ENCODE data around the gene EMB. TPM values are rescaled to one million over a fixed set of nuclear protein-coding genes. Genes with fewer than 3 reads are reported as not detected.
"Not testable (repeated sequence)": the region's sequence is repeated elsewhere in the genome, so short reads cannot be mapped to it uniquely, and the experiment has no call there.

The EMB gene
- polyA plus RNA-seq, 1 donor from 2014 or later = 10.8 TPM

DNA sequence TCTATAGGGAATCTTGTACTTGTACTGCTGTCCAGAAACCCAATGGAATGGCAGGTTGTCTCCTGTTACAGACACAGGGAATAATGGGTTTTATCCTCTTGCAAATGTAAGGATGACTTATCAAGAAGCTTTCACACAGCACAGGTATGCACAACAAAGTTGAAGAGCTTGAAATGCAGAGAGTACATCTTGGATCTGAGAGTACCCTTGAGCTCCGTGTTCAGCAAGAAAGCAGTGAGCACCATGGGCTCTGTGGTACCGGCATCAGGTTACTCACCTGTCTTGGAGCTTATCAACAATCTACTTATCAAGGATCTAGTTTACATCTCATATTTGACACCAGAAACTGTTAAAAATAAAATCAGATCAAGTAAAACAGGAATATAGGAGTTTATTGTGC is 22.0 kb upstream of the EMB start:
- no peak overlapping the region for H3K4me3 ChIP-seq (ENCODE audit: low read length)
- no peak overlapping the region for H3K9ac ChIP-seq (ENCODE audit: low read length)
- no peaks in the 10 kb centered on the region for H3F3A ChIP-seq (ENCODE audit: insufficient read depth, low read length, poor library complexity, severe bottlenecking)
- TF ChIP-seq SMC3 (conservative IDR thresholded peaks at IDR 0.05; ENCODE audit: poor library complexity) (no peak), EZH2 (IDR thresholded peaks at IDR 0.05; ENCODE audit: borderline replicate concordance, insufficient read depth, low read length, poor library complexity, severe bottlenecking) (no peak), MXI1 (conservative IDR thresholded peaks at IDR 0.05; ENCODE audit: poor library complexity, severe bottlenecking) (no peak), POLR2AphosphoS5 (IDR thresholded peaks at IDR 0.05) (no peak), RAD21 (conservative IDR thresholded peaks at IDR 0.05) (no peak), EP300 (conservative IDR thresholded peaks at IDR 0.05; ENCODE audit: poor library complexity, severe bottlenecking) (no peak), TAF1 (IDR thresholded peaks at IDR 0.05; ENCODE audit: low read depth) (no peak)
- TF ChIP-seq, protein P1, sequence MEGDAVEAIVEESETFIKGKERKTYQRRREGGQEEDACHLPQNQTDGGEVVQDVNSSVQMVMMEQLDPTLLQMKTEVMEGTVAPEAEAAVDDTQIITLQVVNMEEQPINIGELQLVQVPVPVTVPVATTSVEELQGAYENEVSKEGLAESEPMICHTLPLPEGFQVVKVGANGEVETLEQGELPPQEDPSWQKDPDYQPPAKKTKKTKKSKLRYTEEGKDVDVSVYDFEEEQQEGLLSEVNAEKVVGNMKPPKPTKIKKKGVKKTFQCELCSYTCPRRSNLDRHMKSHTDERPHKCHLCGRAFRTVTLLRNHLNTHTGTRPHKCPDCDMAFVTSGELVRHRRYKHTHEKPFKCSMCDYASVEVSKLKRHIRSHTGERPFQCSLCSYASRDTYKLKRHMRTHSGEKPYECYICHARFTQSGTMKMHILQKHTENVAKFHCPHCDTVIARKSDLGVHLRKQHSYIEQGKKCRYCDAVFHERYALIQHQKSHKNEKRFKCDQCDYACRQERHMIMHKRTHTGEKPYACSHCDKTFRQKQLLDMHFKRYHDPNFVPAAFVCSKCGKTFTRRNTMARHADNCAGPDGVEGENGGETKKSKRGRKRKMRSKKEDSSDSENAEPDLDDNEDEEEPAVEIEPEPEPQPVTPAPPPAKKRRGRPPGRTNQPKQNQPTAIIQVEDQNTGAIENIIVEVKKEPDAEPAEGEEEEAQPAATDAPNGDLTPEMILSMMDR (IDR thresholded peaks at IDR 0.05; ENCODE audit: poor library complexity, severe bottlenecking) = no peak
- TF ChIP-seq, protein P2, sequence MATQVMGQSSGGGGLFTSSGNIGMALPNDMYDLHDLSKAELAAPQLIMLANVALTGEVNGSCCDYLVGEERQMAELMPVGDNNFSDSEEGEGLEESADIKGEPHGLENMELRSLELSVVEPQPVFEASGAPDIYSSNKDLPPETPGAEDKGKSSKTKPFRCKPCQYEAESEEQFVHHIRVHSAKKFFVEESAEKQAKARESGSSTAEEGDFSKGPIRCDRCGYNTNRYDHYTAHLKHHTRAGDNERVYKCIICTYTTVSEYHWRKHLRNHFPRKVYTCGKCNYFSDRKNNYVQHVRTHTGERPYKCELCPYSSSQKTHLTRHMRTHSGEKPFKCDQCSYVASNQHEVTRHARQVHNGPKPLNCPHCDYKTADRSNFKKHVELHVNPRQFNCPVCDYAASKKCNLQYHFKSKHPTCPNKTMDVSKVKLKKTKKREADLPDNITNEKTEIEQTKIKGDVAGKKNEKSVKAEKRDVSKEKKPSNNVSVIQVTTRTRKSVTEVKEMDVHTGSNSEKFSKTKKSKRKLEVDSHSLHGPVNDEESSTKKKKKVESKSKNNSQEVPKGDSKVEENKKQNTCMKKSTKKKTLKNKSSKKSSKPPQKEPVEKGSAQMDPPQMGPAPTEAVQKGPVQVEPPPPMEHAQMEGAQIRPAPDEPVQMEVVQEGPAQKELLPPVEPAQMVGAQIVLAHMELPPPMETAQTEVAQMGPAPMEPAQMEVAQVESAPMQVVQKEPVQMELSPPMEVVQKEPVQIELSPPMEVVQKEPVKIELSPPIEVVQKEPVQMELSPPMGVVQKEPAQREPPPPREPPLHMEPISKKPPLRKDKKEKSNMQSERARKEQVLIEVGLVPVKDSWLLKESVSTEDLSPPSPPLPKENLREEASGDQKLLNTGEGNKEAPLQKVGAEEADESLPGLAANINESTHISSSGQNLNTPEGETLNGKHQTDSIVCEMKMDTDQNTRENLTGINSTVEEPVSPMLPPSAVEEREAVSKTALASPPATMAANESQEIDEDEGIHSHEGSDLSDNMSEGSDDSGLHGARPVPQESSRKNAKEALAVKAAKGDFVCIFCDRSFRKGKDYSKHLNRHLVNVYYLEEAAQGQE (IDR thresholded peaks at IDR 0.05; ENCODE audit: borderline replicate concordance) = no peak
- H2AFZ ChIP-seq (ENCODE audit: low read depth, low read length) = no peak overlapping the region
- H3K27me3 ChIP-seq (ENCODE audit: insufficient read depth, low read depth, low read length) = no peaks in the 10 kb centered on the region
- no peaks in the 10 kb centered on the region for H3K9me2 ChIP-seq (ENCODE audit: insufficient read depth, low read length)
- no peaks in the 10 kb centered on the region for H4K20me1 ChIP-seq (ENCODE audit: insufficient read depth)
- H3K4me2 ChIP-seq (ENCODE audit: low read length) = no peak overlapping the region
- H3K27ac ChIP-seq (ENCODE audit: low read length) = no peak overlapping the region
- H3K9me3 ChIP-seq (ENCODE audit: low read length) = no peaks in the 10 kb centered on the region
- no peaks in the 10 kb centered on the region for H3K79me2 ChIP-seq (replicated peaks; ENCODE audit: insufficient read depth, low read length)
- H3K36me3 ChIP-seq (ENCODE audit: insufficient read depth, low read length) = no peaks in the 10 kb centered on the region

DNA sequence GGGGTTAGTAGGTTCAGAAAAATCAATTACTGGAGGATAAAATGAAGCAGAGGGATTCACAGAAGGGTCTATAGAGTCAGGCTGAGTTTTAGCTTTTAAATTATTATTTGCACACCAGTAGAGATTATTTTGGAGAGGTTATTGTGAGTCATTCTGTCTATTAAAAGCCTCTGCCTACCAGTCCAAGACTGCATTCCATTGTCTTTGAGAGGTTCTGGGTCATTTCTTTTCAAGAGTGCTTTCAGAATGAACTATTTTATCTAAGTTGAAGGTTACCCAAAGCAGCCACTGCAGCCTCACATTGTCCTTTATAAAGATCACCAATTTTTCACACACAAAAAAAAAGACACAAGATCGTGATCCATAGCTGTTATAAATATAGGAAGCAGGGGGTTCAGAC is 21.5 kb upstream of the EMB start:
- H4K20me1 ChIP-seq (ENCODE audit: insufficient read depth); H3K4me2 ChIP-seq (ENCODE audit: low read length); H3K27ac ChIP-seq (ENCODE audit: low read length); H3K9me3 ChIP-seq (ENCODE audit: low read length); H3K27me3 ChIP-seq (ENCODE audit: insufficient read depth, low read depth, low read length); H3K9ac ChIP-seq (ENCODE audit: low read length); H3K9me2 ChIP-seq (ENCODE audit: insufficient read depth, low read length); H3K36me3 ChIP-seq (ENCODE audit: insufficient read depth, low read length); H3K4me3 ChIP-seq (ENCODE audit: low read length); H3F3A ChIP-seq (ENCODE audit: insufficient read depth, low read length, poor library complexity, severe bottlenecking); H3K79me2 ChIP-seq (replicated peaks; ENCODE audit: insufficient read depth, low read length); H2AFZ ChIP-seq (ENCODE audit: low read depth, low read length): not testable (repeated sequence)

DNA sequence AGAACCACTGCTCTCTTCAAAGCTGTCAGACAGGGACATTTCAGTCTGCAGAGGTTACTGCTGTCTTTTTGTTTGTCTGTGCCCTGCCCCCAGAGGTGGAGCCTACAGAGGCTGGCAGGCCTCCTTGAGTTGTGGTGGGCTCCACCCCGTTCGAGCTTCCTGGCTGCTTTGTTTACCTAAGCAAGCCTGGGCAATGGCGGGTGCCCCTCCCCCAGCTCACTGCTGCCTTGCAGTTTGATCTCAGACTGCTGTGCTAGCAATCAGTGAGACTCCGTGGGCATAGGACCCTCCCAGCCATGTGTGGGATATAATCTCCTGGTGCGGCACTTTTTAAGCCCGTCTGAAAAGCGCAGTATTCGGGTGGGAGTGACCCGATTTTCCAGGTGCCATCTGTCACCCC is 17.3 kb upstream of the EMB start:
- H3K4me3 ChIP-seq (ENCODE audit: low read length); H2AFZ ChIP-seq (ENCODE audit: low read depth, low read length); H3F3A ChIP-seq (ENCODE audit: insufficient read depth, low read length, poor library complexity, severe bottlenecking): not testable (repeated sequence)

DNA sequence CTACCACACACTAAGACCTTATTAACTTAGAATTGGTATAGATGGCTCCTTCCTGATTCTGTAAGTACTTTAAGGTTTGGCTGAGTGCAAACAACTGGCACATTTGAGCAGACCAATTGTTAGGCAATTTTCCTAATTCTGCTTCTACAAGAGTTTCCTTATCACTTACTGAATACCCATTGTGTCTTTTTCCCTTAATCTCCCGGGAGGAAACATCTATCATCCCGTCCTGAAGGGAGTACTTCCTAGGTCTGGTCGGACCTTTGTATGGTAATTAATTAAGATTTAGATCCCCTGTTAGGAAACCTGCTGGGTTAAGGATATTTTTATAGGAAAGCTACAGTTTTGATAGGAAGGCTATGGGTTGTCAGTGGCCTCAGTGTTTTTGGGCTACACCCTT is 8.2 kb upstream of the EMB start:
- H3K27ac ChIP-seq (ENCODE audit: low read length); H3F3A ChIP-seq (ENCODE audit: insufficient read depth, low read length, poor library complexity, severe bottlenecking); H3K27me3 ChIP-seq (ENCODE audit: insufficient read depth, low read depth, low read length); H3K4me3 ChIP-seq (ENCODE audit: low read length); H3K9me3 ChIP-seq (ENCODE audit: low read length); H4K20me1 ChIP-seq (ENCODE audit: insufficient read depth); H3K4me2 ChIP-seq (ENCODE audit: low read length); H3K36me3 ChIP-seq (ENCODE audit: insufficient read depth, low read length); H3K79me2 ChIP-seq (replicated peaks; ENCODE audit: insufficient read depth, low read length); H2AFZ ChIP-seq (ENCODE audit: low read depth, low read length); H3K9ac ChIP-seq (ENCODE audit: low read length); H3K9me2 ChIP-seq (ENCODE audit: insufficient read depth, low read length): not testable (repeated sequence)

More for the DNA sequence above, 17.3 kb upstream of the EMB start:
- H3K9me3 ChIP-seq (ENCODE audit: low read length); H3K27ac ChIP-seq (ENCODE audit: low read length); H3K9ac ChIP-seq (ENCODE audit: low read length); H4K20me1 ChIP-seq (ENCODE audit: insufficient read depth); H3K27me3 ChIP-seq (ENCODE audit: insufficient read depth, low read depth, low read length); H3K79me2 ChIP-seq (replicated peaks; ENCODE audit: insufficient read depth, low read length); H3K36me3 ChIP-seq (ENCODE audit: insufficient read depth, low read length); H3K4me2 ChIP-seq (ENCODE audit: low read length); H3K9me2 ChIP-seq (ENCODE audit: insufficient read depth, low read length): not testable (repeated sequence)

All from neural cell (in vitro differentiated cells).